Stimulated activated memory B cell treated with anti-CD40 and anti-IgM and Interleukin-4, amounts not matched to agents 10 μg/mL and 1 μg/mL and 100 μg/mL, for 72 hours (primary cell): Measurements from ENCODE around the gene WDR70.

ENCODE experiments used
- ATAC-seq: fragments of 150-1000 bp; cut with Tn5 transposase; 2 replicates; pipeline ENCODE4 v1.10.0; 2021
- H3K27ac Mint-ChIP-seq: one replicate; pipeline ENCODE4 v1.8.0; 2022; ENCODE audit warnings: mild to moderate bottlenecking, mixed read lengths
- H3K27me3 Mint-ChIP-seq: one replicate; pipeline ENCODE4 v1.8.0; 2022; ENCODE audit warnings: mixed read lengths
- H3K36me3 Mint-ChIP-seq: one replicate; pipeline ENCODE4 v1.8.0; 2022; ENCODE audit warnings: mixed read lengths
- H3K4me1 Mint-ChIP-seq: one replicate; pipeline ENCODE4 v1.8.0; 2022; ENCODE audit warnings: mixed read lengths
- H3K4me3 Mint-ChIP-seq: one replicate; pipeline ENCODE4 v1.8.0; 2022; ENCODE audit warnings: mild to moderate bottlenecking, moderate library complexity, mixed read lengths
- H3K9me3 Mint-ChIP-seq: one replicate; pipeline ENCODE4 v1.8.0; 2022; ENCODE audit warnings: mixed read lengths

The WDR70 gene

GRCh38 chr5:37715361-37715760 is 336.2 kb downstream of the WDR70 start:
- Mint-ChIP-seq H3K4me1 (no peaks in the 10 kb centered on the region), H3K36me3 (peaks cover 35% of the 10 kb centered on the region), H3K27ac (no peak overlapping the region), H3K4me3 (no peak overlapping the region), H3K27me3 (no peaks in the 10 kb centered on the region), H3K9me3 (no peaks in the 10 kb centered on the region)
- no peak for ATAC-seq

- peaks cover 40% of the 10 kb centered on the region for H3K36me3 Mint-ChIP-seq
- no peaks in the 10 kb centered on the region for H3K4me1 Mint-ChIP-seq
Observed at GRCh38 chr5:37715992-37716391, 336.9 kb downstream of the WDR70 start.

GRCh38 chr5:37716405-37716804 is 337.3 kb downstream of the WDR70 start:
- H3K9me3 Mint-ChIP-seq: no peaks in the 10 kb centered on the region
- no peak overlapping the region for H3K4me3 Mint-ChIP-seq
- H3K27ac Mint-ChIP-seq: no peak overlapping the region

More at GRCh38 chr5:37715992-37716391, 336.9 kb downstream of the WDR70 start:
- Mint-ChIP-seq H3K27ac (no peak overlapping the region), H3K9me3 (no peaks in the 10 kb centered on the region), H3K4me3 (no peak overlapping the region), H3K27me3 (no peaks in the 10 kb centered on the region)
- ATAC-seq: no peak

GRCh38 chr5:37717276-37717612 is 338.1 kb downstream of the WDR70 start:
- Mint-ChIP-seq H3K9me3 (no peaks in the 10 kb centered on the region), H3K4me1 (no peaks in the 10 kb centered on the region), H3K4me3 (no peak overlapping the region), H3K27ac (no peak overlapping the region), H3K36me3 (peaks cover 40% of the 10 kb centered on the region), H3K27me3 (no peaks in the 10 kb centered on the region)
- no peak for ATAC-seq

More at GRCh38 chr5:37716405-37716804, 337.3 kb downstream of the WDR70 start:
- Mint-ChIP-seq H3K27me3 (no peaks in the 10 kb centered on the region), H3K36me3 (peaks cover 40% of the 10 kb centered on the region), H3K4me1 (no peaks in the 10 kb centered on the region)
- ATAC-seq: no peak

DNA sequence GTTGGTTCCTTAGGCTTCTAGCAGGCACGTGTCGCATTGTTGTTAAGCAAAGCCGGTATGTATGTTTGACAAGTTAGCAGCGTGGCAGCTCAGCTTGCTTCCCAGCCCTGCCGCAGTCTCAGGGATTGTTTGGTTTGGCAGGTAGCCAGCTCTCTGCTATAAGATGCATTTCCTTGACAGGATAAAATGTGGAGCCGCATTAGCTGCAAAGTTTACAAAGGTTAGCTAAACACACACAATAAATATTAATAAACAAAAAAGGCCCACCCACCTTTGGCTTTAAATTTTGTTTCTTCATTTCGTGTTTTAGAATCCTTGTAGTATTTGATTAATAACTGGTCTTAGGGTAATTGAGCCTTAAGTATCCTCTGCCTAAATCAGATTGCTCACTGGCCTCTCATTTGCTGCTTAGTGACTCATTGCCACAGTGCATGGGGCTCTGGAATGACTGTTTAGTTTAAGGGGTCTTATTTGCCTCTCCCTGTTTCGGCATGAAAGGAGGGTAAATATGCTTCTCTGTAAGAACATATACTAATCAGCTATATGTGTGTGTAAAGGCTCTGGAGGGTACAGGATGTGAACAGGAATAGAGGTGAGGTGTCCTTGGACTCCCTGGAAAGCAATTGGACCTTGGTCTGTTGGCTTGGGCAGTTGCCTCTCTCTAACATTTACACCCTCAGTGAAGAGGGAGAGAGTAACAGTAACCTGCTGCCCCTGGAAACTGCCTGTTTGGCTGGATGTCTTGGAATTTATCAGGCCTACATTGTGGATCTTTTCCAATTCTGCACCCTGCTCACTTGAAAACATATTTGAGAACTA is 338.7 kb downstream of the WDR70 start:
- no peak overlapping the region for H3K27ac Mint-ChIP-seq
- H3K27me3 Mint-ChIP-seq: no peaks in the 10 kb centered on the region
- ATAC-seq: no peak
- H3K4me1 Mint-ChIP-seq: peaks cover 4% of the 10 kb centered on the region
- H3K4me3 Mint-ChIP-seq: no peak overlapping the region
- no peaks in the 10 kb centered on the region for H3K9me3 Mint-ChIP-seq
- peaks cover 46% of the 10 kb centered on the region for H3K36me3 Mint-ChIP-seq

- no peak for ATAC-seq
- peaks cover 49% of the 10 kb centered on the region for H3K36me3 Mint-ChIP-seq
- no peak overlapping the region for H3K4me3 Mint-ChIP-seq
- no peaks in the 10 kb centered on the region for H3K27me3 Mint-ChIP-seq
- no peaks in the 10 kb centered on the region for H3K9me3 Mint-ChIP-seq
- H3K27ac Mint-ChIP-seq: no peak overlapping the region
- peaks cover 4% of the 10 kb centered on the region for H3K4me1 Mint-ChIP-seq
Observed at GRCh38 chr5:37720550-37720952, 341.4 kb downstream of the WDR70 start.

DNA sequence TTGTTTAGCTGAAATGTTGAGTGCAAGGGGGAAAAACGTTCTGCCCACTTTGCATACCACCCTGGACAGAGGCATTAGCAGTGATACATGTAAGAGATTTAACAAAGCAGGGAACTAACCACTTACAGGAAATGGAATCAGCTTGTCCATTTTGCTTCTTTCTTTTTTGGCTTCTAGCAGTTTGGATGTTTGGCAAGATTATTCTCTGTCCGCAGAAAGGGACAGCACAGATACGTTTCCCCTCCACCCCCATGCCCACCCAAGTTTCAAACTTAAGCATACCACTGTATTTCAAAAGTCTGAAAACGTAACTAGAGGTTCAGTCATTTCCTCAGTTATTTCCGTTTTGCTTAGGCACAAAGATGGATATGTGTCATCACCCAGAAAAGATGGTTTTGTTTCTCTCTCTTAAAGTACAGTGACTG is 342.3 kb downstream of the WDR70 start:
- H3K9me3 Mint-ChIP-seq: no peaks in the 10 kb centered on the region
- peaks cover 4% of the 10 kb centered on the region for H3K4me1 Mint-ChIP-seq
- no peak overlapping the region for H3K4me3 Mint-ChIP-seq
- H3K36me3 Mint-ChIP-seq: peaks cover 56% of the 10 kb centered on the region
- ATAC-seq: peak; percentile 61
- no peak overlapping the region for H3K27ac Mint-ChIP-seq
- H3K27me3 Mint-ChIP-seq: no peaks in the 10 kb centered on the region

GRCh38 chr5:37722236-37723161 is 343.4 kb downstream of the WDR70 start:
- H3K36me3 Mint-ChIP-seq: peaks cover 53% of the 10 kb centered on the region
- no peak overlapping the region for H3K27ac Mint-ChIP-seq
- H3K4me3 Mint-ChIP-seq: no peak overlapping the region
- peak; percentile 50 for ATAC-seq
- H3K27me3 Mint-ChIP-seq: no peaks in the 10 kb centered on the region
- H3K4me1 Mint-ChIP-seq: peaks cover 4% of the 10 kb centered on the region
- no peaks in the 10 kb centered on the region for H3K9me3 Mint-ChIP-seq

- ATAC-seq: no peak
- Mint-ChIP-seq H3K4me1 (peaks cover 4% of the 10 kb centered on the region), H3K27me3 (no peaks in the 10 kb centered on the region), H3K27ac (no peak overlapping the region), H3K9me3 (no peaks in the 10 kb centered on the region), H3K36me3 (peaks cover 55% of the 10 kb centered on the region), H3K4me3 (no peak overlapping the region)
Observed at GRCh38 chr5:37723162-37723961, 344.2 kb downstream of the WDR70 start.

DNA sequence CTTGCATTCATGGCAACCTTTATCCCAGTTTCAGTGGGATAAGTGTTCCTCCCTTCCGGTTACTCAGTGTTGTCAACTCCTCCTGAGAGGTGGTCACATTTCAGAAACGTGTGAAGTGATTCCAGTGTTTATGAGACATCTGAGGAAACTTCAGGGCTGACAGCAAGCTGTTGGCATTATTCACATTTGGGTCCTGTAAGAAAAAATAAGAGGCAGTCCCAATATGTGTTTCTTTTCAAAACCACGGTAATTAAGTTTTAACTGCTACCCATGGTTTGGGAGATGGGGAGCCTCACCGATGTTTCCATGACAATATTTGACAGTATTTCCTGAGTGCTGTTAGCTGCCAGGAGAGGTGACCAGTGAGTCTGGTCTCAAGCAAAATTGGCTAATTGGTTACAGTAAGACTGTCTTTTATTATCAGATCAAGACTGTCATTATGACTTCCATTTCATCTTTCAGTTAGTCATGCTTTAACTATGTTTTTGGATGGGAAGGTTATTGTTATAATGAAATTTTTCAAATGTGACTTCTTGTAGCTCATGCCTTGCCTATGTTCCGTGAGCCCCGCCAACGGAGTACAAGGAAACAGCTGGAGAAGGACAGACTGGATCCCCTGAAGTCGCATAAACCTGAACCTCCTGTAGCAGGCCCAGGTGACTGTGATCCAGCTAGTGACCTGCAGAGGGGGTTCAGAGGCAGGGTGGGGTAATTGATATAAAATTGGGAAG is 345.4 kb downstream of the WDR70 start:
- H3K4me3 Mint-ChIP-seq: no peak overlapping the region
- ATAC-seq: no peak
- no peak overlapping the region for H3K27ac Mint-ChIP-seq
- peaks cover 4% of the 10 kb centered on the region for H3K4me1 Mint-ChIP-seq
- H3K9me3 Mint-ChIP-seq: no peaks in the 10 kb centered on the region
- H3K27me3 Mint-ChIP-seq: no peaks in the 10 kb centered on the region
- H3K36me3 Mint-ChIP-seq: peaks cover 63% of the 10 kb centered on the region

- Mint-ChIP-seq H3K36me3 (peaks cover 62% of the 10 kb centered on the region), H3K4me1 (peaks cover 4% of the 10 kb centered on the region), H3K9me3 (no peaks in the 10 kb centered on the region), H3K27me3 (no peaks in the 10 kb centered on the region), H3K27ac (no peak overlapping the region), H3K4me3 (no peak overlapping the region)
- no peak for ATAC-seq
Observed at GRCh38 chr5:37725185-37725584, 346.1 kb downstream of the WDR70 start.

- Mint-ChIP-seq H3K27ac (no peak overlapping the region), H3K9me3 (no peaks in the 10 kb centered on the region), H3K4me1 (peaks cover 4% of the 10 kb centered on the region), H3K4me3 (no peak overlapping the region), H3K27me3 (no peaks in the 10 kb centered on the region), H3K36me3 (peaks cover 62% of the 10 kb centered on the region)
- no peak for ATAC-seq
Observed at GRCh38 chr5:37727238-37727637, 348.1 kb downstream of the WDR70 start.

- no peak for ATAC-seq
- Mint-ChIP-seq H3K27ac (no peak overlapping the region), H3K4me1 (no peaks in the 10 kb centered on the region), H3K27me3 (no peaks in the 10 kb centered on the region), H3K36me3 (peaks cover 44% of the 10 kb centered on the region), H3K4me3 (no peak overlapping the region), H3K9me3 (no peaks in the 10 kb centered on the region)
Observed at GRCh38 chr5:37730896-37731455, 351.9 kb downstream of the WDR70 start.

GRCh38 chr5:37734114-37734513 is 355.0 kb downstream of the WDR70 start:
- no peak for ATAC-seq
- Mint-ChIP-seq H3K36me3 (peaks cover 40% of the 10 kb centered on the region), H3K27ac (no peak overlapping the region), H3K9me3 (no peaks in the 10 kb centered on the region), H3K4me1 (no peaks in the 10 kb centered on the region), H3K4me3 (no peak overlapping the region), H3K27me3 (no peaks in the 10 kb centered on the region)
